ENCODE results near the gene TBC1D22A.
"Not testable (repeated sequence)": the region's sequence is repeated elsewhere in the genome, so short reads cannot be mapped to it uniquely, and the experiment has no call there.

The TBC1D22A gene

GRCh38 chr22:47040486-47041270 lies 278.2 kb downstream of the TBC1D22A start:
- no peak for DNase-seq

DNA sequence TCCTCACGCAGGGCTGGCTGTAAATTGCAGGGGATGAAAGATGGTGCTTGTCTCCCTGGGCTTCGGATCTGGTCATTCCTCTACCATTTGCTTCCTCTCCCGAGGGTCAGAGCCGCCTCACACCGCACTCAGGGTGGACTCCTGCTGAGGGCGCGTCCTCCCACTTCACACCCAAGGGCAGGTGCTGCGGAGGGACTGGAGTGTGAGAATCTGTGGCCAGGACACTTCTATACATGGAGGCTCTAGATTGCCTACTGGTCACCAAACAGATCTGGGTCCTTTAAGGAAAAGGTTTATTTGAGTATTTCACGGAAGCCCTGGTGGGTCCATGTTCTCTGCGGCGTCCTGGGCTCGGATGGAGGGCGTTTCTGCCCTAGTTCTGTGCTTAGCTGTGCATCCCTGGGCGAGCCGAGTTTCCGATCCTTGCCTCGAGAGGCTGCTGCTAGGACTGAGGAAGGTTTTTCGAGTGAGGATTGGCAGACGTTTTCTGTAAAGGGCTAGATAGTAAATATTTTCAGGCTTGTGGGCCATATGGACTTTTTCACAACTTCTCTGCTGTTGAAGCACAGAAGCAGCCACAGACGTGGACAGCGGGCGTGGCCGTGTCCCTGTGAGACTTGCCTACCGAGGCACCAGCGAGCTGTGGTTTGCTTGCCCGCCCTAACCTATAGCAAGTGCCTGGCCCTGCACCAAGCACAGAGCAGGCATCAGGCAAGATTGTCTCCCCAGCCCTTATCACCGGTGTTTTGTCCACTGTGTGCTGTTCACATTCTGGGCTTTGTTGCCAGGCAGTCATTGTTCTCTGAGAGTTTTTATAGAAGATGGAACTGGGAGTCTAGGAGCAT lies 279.0 kb downstream of the TBC1D22A start:
- DNase-seq: no peak

- DNase-seq: no peak
Observed at GRCh38 chr22:47042116-47042825, 279.8 kb downstream of the TBC1D22A start.

DNA sequence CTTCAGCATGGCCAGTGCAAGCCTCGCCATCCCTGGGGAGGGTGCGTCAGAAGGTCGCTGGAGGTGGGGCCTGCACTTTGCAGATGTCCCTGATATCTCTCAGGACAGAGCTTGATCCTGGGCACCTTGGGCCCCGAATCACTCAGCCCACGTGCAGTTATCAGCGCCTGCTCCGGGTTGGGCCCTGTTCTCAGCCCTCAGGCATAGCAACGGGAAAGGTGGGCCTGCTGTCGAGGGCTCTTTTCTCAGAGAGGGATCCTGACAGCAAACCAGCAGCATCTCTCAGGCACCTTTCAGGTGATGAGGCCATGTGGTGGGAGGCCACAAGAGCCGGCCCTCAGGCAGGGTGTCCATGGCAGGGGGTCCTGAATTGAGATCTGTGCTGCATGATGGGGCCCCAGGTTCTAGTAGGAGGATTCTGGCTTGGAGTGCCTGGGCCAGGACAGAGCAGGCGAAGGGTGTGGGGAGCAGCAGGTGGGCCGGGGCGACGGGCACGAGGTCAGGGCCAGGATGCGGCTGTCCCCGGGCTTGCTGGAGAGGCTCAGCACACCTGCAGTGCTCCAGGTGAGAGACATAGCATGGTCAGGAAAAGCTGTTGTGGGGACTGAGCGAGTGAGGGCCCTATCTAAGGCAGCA lies 280.5 kb downstream of the TBC1D22A start:
- no peak for DNase-seq

GRCh38 chr22:47043835-47044721 lies 281.6 kb downstream of the TBC1D22A start:
- no peak for DNase-seq

- no peak for DNase-seq
Observed at GRCh38 chr22:47044722-47045535, 282.5 kb downstream of the TBC1D22A start.

- no peak for DNase-seq
Observed at GRCh38 chr22:47045691-47046410, 283.4 kb downstream of the TBC1D22A start.

DNA sequence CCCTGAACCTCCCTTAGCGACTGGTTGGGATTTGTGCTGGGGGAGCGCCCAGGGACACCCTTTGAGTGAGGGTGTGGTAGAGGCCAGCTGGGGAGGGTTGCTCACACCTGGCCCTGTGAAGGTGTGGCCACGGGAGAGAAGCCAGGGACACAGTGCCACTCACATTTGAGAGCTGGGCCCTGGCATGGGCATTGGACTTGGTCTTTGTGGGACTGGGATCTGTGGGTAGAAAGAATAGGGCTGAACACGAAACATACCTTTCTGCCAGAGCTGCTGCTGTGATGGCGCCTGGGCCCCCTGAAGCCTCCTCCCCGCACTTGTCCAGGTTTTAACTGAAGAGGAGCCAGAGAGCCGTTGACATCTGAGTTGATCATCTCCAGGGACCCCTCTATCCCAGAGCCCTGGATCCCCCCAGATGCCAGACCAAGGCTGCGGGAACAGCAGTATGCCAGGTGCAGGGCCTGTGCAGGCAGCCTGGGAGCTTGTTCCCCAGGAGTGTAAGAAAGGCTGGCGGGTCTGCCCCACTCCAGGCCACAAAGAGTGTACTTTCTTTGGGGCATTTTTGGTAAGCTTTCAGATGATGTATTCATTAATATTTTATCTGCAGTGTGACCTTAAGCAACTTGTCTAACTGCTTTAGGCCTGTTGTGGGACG lies 284.1 kb downstream of the TBC1D22A start:
- no peak for DNase-seq

GRCh38 chr22:47047321-47048122 lies 285.1 kb downstream of the TBC1D22A start:
- no peak for DNase-seq

DNA sequence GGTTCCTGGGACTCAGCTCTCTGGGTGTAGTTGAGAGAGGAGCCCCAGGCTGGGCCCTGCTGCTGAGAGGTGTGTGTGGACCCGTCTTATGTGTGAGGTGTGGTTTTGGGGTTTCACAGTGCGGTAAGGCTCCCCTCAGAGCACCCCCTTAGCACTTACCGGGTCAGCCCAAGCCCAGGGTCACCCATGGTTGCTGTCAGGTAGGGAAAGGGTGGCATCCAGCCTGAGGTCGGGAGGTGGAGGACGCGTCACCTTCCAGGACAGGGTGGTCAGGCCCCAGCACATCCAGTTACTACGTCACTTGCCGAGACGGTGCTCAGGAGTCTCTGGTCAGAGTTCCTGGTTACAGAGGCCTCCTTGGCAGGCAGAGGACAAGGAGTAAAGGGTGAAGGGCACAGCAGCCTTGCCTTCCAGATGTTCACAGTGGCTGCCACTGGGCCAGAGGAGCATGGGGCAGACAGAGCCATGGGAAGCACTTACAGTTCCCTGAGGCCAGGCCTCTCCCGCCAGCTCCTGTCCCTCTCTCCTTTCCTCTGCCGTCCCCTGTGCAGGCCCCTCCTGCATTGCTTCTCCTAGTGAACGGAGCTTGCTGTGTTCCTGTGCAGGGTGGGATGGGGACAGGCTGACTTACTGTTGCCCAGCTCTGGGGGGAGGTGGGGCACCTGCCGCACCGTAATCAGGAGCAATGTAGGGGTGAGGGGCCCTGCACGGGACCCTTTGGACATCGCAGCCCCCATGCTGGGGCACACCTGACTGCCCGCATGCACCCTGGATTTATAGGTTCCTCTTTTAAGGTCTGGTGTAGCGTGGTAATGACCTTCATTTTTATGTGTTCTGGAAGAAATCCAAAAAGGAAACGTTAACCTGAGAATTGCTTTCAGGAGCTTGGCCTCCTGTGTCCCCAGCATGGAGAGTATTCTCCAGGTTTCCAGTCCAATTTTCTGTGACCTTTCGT lies 285.9 kb downstream of the TBC1D22A start:
- no peak for DNase-seq

DNA sequence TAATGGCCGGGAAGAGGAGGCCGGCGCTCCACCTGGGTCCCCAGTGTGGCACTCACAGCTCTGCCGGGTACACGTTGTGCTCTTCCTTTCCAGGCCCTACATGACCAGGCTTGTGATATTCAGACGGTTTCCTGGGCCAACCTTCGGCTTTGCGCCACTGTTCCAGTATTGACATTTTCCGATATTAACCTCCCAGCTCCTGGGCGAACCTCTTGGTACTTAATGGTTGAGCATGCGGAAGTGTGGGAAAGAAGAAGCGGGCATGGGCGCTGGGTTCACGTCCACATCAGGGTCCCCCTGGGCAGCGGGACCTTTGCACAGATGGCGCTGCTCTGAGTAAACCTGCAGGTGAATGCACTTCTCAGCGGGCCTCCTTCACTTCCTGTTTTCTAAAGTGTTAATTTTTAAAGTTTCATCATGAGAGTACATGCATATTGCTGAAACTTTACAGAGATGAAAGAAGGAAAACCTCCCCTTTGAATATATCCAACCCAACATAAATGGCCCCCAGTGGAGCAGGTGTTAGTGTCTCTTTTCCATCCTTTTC lies 286.7 kb downstream of the TBC1D22A start:
- no peak for DNase-seq

DNA sequence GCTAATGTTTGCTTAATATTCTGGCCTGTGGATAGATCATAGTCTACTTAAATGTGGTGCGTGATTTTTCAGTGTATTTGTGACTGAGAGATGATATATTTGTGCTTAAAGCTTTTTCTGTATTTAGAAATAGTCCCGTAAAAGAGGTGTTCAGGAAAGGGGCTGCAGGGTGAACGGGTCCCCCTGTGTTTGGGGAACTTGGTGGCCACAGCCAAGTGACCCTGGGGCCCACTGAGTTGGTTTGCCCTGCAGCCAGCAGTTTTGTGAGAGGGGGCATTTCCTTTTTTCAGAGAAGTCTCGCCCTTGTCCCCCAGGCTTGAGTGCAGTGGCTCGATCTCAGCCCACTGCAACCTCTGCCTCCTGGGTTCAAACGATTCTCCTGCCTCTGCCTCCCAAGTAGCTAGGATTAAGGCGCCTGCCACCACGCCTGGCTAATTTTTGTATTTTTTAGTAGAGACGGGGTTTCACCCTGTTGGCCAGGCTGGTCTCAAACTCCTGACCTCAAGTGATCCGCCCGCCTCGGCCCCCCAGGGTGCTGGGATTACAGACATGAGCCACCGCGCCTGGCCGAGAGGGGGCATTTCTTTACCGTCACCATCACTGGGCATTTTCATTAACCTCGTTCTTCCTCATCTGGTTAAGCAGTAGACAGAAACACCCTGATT lies 287.4 kb downstream of the TBC1D22A start:
- not testable (repeated sequence) for DNase-seq

DNA sequence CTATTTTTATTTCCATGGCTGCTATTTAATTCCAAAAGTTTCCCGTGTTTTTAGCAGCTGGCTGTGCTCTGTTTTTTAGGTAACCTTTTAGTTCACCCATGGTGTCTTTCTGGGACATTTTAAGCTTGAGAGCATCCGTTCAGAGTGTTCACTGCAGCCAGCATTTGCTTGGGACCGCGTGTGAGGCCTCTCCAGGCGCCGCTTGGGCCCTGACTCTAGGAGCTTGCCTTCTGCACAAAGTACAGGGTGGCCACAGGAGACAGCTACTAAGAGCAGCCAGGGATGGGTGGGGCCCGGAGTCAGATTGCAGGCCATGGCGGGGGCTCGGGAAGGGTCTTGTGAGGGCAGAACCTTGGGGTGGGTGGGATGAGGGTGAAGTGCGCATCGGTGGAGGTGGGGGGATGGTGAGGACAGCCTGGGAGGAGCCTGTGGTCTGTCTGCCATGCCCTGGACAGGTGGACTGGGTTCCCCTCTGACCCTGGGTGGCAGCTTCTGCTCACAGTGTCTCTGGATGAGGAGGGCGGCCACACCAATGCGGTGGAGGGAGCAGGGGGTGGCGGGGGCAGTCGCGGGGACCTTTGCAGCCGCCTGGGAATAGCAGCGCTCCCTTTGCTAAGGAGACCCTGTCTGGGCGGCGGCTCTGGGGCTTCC lies 288.1 kb downstream of the TBC1D22A start:
- no peak for DNase-seq

DNA sequence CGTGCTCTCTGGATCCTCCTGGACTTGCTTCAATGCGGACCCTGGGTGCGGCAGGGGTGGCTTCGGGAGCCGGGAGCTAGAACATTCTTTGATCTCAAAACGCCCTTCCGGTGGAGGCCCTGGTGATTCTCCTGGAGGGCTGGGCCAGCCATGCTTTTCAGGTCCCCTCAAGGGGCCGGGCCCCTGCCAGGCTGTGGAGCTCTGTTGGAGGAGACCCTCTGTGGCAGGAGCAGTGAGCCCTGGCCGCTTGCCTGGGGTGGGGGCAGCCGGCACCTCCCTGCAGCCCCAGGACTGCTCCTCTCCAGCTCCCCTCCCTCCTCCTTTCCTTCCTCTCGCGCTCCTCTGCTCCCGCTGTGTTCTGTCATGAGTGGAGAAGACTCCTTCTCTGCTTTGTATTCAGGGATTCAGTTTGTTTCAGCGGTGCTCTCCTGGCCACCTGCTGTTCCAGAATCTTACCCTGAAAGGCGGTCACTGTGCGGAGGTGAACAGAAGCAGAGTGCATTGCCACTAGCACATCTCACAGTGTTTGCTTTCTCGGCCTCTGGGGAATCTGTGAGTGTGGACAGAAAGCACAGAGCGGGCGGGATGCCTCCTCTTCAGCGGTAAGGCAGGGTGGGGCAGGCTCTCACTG lies 289.1 kb downstream of the TBC1D22A start:
- DNase-seq: no peak

DNA sequence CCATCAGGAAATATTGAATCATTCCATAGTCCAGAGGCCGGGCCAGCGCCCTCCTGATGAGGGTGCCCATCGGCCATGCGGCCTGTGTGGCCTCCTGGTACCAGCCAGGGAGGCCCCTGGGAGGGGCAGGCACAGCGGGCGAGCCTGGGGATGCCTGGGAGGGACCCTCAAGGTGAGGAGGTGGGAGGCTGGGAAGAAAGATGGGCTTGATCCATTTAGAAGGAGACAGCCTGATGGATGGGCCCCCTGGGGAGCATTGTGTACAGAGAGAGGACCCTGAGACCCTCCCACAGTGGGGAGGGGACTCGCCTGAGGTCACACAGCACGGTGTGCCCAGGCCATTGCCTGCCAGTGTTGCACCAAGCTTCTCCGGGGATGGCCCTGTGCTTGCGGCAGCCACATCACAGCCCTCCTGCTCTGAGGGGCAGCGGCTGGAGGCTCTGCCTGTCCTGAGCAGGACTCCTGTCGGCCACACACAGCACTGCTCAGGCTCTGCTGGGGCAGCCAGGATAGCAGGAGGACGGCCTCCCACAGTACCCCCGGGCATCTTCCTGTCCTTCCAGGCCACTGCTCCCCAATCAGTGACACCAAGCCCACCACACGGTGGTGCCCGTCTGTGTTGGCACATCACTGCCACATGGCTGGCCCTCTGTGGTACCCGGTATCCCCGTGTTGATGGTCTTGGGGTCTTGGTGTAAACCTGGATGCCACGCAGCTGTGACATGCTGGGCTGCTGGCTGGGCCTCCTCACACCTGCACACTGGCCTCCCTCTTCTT lies 290.0 kb downstream of the TBC1D22A start:
- DNase-seq: no peak
